Measurements from ENCODE around the gene SPEF2. TPM values are rescaled to one million over a fixed set of nuclear protein-coding genes. Genes with fewer than 3 reads are reported as not detected.

The SPEF2 gene
- polyA plus RNA-seq, 1 donor from 2014 or later, result 18.5 TPM

- Histone ChIP-seq H3K79me2 (replicated peaks; ENCODE audit: insufficient read depth, low read length) (no peaks in the 10 kb centered on the region), H3K27ac (ENCODE audit: low read length) (no peak overlapping the region), H3K9me3 (ENCODE audit: low read length) (no peaks in the 10 kb centered on the region), H4K20me1 (ENCODE audit: insufficient read depth) (no peaks in the 10 kb centered on the region), H3K9me2 (ENCODE audit: insufficient read depth, low read length) (no peaks in the 10 kb centered on the region), H3F3A (ENCODE audit: insufficient read depth, low read length, poor library complexity, severe bottlenecking) (no peaks in the 10 kb centered on the region), H3K4me3 (ENCODE audit: low read length) (no peak overlapping the region), H3K36me3 (ENCODE audit: insufficient read depth, low read length) (no peaks in the 10 kb centered on the region), H3K9ac (ENCODE audit: low read length) (no peak overlapping the region), H3K27me3 (ENCODE audit: insufficient read depth, low read depth, low read length) (no peaks in the 10 kb centered on the region), H3K4me2 (ENCODE audit: low read length) (no peak overlapping the region), H2AFZ (ENCODE audit: low read depth, low read length) (no peak overlapping the region)
- TF ChIP-seq TAF1 (IDR thresholded peaks at IDR 0.05; ENCODE audit: low read depth) (no peak), SMC3 (conservative IDR thresholded peaks at IDR 0.05; ENCODE audit: poor library complexity) (no peak), EZH2 (IDR thresholded peaks at IDR 0.05; ENCODE audit: borderline replicate concordance, insufficient read depth, low read length, poor library complexity, severe bottlenecking) (no peak), EP300 (conservative IDR thresholded peaks at IDR 0.05; ENCODE audit: poor library complexity, severe bottlenecking) (no peak), CTCF (IDR thresholded peaks at IDR 0.05; ENCODE audit: poor library complexity, severe bottlenecking) (no peak), POLR2AphosphoS5 (IDR thresholded peaks at IDR 0.05) (no peak), MXI1 (conservative IDR thresholded peaks at IDR 0.05; ENCODE audit: poor library complexity, severe bottlenecking) (no peak), RAD21 (conservative IDR thresholded peaks at IDR 0.05) (no peak), REST (IDR thresholded peaks at IDR 0.05; ENCODE audit: borderline replicate concordance) (no peak)
These were observed 64.2 kb downstream of the SPEF2 start for GRCh38 chr5:35681911-35682310.

GRCh38 chr5:35683466-35683865 is 65.8 kb downstream of the SPEF2 start:
- H3F3A ChIP-seq (ENCODE audit: insufficient read depth, low read length, poor library complexity, severe bottlenecking), result no peaks in the 10 kb centered on the region
- no peaks in the 10 kb centered on the region for H3K9me2 ChIP-seq (ENCODE audit: insufficient read depth, low read length)
- no peaks in the 10 kb centered on the region for H3K9me3 ChIP-seq (ENCODE audit: low read length)
- H4K20me1 ChIP-seq (ENCODE audit: insufficient read depth), result no peaks in the 10 kb centered on the region
- no peak overlapping the region for H3K9ac ChIP-seq (ENCODE audit: low read length)
- no peaks in the 10 kb centered on the region for H3K36me3 ChIP-seq (ENCODE audit: insufficient read depth, low read length)
- H3K4me2 ChIP-seq (ENCODE audit: low read length), result no peak overlapping the region
- TF ChIP-seq RAD21 (conservative IDR thresholded peaks at IDR 0.05) (no peak), CTCF (IDR thresholded peaks at IDR 0.05; ENCODE audit: poor library complexity, severe bottlenecking) (no peak), EP300 (conservative IDR thresholded peaks at IDR 0.05; ENCODE audit: poor library complexity, severe bottlenecking) (no peak), SMC3 (conservative IDR thresholded peaks at IDR 0.05; ENCODE audit: poor library complexity) (no peak)
- H3K27ac ChIP-seq (ENCODE audit: low read length), result no peak overlapping the region
- no peak overlapping the region for H2AFZ ChIP-seq (ENCODE audit: low read depth, low read length)
- H3K27me3 ChIP-seq (ENCODE audit: insufficient read depth, low read depth, low read length), result no peaks in the 10 kb centered on the region
- no peak overlapping the region for H3K4me3 ChIP-seq (ENCODE audit: low read length)
- no peaks in the 10 kb centered on the region for H3K79me2 ChIP-seq (replicated peaks; ENCODE audit: insufficient read depth, low read length)

All from neural cell (in vitro differentiated cells).